K562 (cell line): Measurements from ENCODE around the gene NAP1L4. TPM values are rescaled to one million over a fixed set of nuclear protein-coding genes. Genes with fewer than 3 reads are reported as not detected.

ENCODE experiments used
- ATAC-seq: fragments of 200-7000 bp; cut with Tn5 transposase; 3 replicates; pipeline ENCODE4 v1.9.1; 2020; ENCODE audit warnings: moderate library complexity
- BruUV-seq: library from RNA; stranded (reverse); fragments of 400-500 nt; replicated peaks from 2 replicates; lab custom pipeline; 2021; lab: Mats Ljungman, UMichigan
- CTCF ChIA-PET: fragments of 300-600 bp; formaldehyde crosslinking; extraction: SDS; loops from one replicate; lab custom pipeline; 2021; ENCODE audit warnings: low intra/inter-chr PET ratio; lab: Yijun Ruan, JAX
- POLR2A ChIA-PET: fragments of 300-600, 350-650 bp; sonication (Branson Sonifier 250); formaldehyde crosslinking; extraction: SDS; loops from one replicate; lab custom pipeline; 2021; ENCODE audit warnings: antibody characterized with exemption, inconsistent platforms; lab: Yijun Ruan, JAX
- DNase-seq, 4 experiments: peaks; one replicate each; pipeline versions ENCODE4 v3.0.0 to v3.0.0-alpha.2; 2011 to 2018; ENCODE audit warnings: low spot score in 3 of 4, mixed read lengths in 3 of 4; ENCODE audit errors: extremely low read depth in 1 of 4
- FAIRE-seq: peaks from 2 replicates; lab custom pipeline; 2011; peaks lifted over from hg19 to GRCh38; lab: Jason Lieb, UNC
- H2AFZ ChIP-seq: 2 replicates; pipeline ENCODE4 v1.6.0; 2011; ENCODE audit warnings: low read depth, low read length, control low read depth, inconsistent platforms
- H3K27ac ChIP-seq: fragments of 200-600 bp; 3 replicates; pipeline ENCODE4 v1.8.0; 2011; ENCODE audit warnings: low read depth, mild to moderate bottlenecking, control low read depth, inconsistent platforms, low read length, moderate library complexity, mixed read lengths; ENCODE audit errors: extremely low read depth
- H3K27me3 ChIP-seq, 2 experiments: fragments of 300-600 bp in 1 of 2; 2 replicates in 1 of 2; 3 replicates in 1 of 2; pipeline versions ENCODE4 v1.6.0 to v1.8.0; 2011; ENCODE audit warnings: inconsistent platforms in 2 of 2, low read length in 2 of 2, mild to moderate bottlenecking in 1 of 2, mixed read lengths in 1 of 2, moderate library complexity in 1 of 2; ENCODE audit not compliant: control insufficient read depth in 2 of 2, insufficient read depth in 2 of 2
- H3K36me3 ChIP-seq: fragments of 300-600 bp; 3 replicates; pipeline ENCODE4 v1.8.0; 2011; ENCODE audit warnings: mild to moderate bottlenecking, low read length, inconsistent platforms; ENCODE audit not compliant: control insufficient read depth, insufficient read depth
- H3K4me1 ChIP-seq, 2 experiments: fragments of 200-600 bp in 1 of 2; replicated peaks in 1 of 2; 2 replicates in 1 of 2; 3 replicates in 1 of 2; pipeline versions ENCODE4 v1.5.1 to v1.8.0; 2011; ENCODE audit warnings: inconsistent platforms in 2 of 2, low read length in 2 of 2, mild to moderate bottlenecking in 1 of 2, mixed read lengths in 1 of 2, moderate library complexity in 1 of 2; ENCODE audit not compliant: control insufficient read depth in 2 of 2, insufficient read depth in 2 of 2
- H3K4me2 ChIP-seq: 2 replicates; pipeline ENCODE4 v1.6.1; 2011; ENCODE audit warnings: low read length, control low read depth, inconsistent platforms, mixed read lengths; ENCODE audit not compliant: insufficient read depth
- H3K4me3 ChIP-seq: fragments of 200-600 bp; sonication (generic), shearing (Covaris generic); 2 replicates; pipeline ENCODE4 v1.5.1; 2016; ENCODE audit warnings: control low read depth, inconsistent platforms
- H3K79me2 ChIP-seq: fragments of 200-600 bp; 3 replicates; pipeline ENCODE4 v1.8.0; 2011; ENCODE audit warnings: low read length, inconsistent platforms; ENCODE audit not compliant: control insufficient read depth, insufficient read depth
- H3K9ac ChIP-seq, 2 experiments: 2 replicates each; pipeline versions ENCODE4 v1.6.0 to v1.6.1; 2011; ENCODE audit warnings: low read depth in 2 of 2, low read length in 2 of 2, control low read depth in 1 of 2, inconsistent platforms in 1 of 2, mild to moderate bottlenecking in 1 of 2, mixed read lengths in 1 of 2; ENCODE audit not compliant: insufficient read depth in 1 of 2
- H3K9me1 ChIP-seq: one replicate; pipeline ENCODE4 v1.6.0; 2011; ENCODE audit warnings: inconsistent platforms, mild to moderate bottlenecking, low read length, moderate library complexity; ENCODE audit not compliant: control insufficient read depth, insufficient read depth
- H3K9me3 ChIP-seq: replicated peaks from 2 replicates; pipeline ENCODE4 v1.5.1; 2011; ENCODE audit warnings: low read depth, low read length, inconsistent platforms; ENCODE audit not compliant: control insufficient read depth, insufficient read depth
- H4K20me1 ChIP-seq: replicated peaks from 2 replicates; pipeline ENCODE4 v1.6.1; 2011; ENCODE audit warnings: low read length, inconsistent platforms, mixed read lengths; ENCODE audit not compliant: control insufficient read depth, insufficient read depth
- KDM4B ChIP-seq, 2 experiments: fragments of 450-650 bp in 1 of 2; sonication (generic) in 1 of 2; IDR thresholded peaks; 2 replicates each; pipeline ENCODE4 v1.6.1; 2016 to 2017; ENCODE audit warnings: borderline replicate concordance in 2 of 2, antibody characterized with exemption in 1 of 2, low read depth in 1 of 2, mild to moderate bottlenecking in 1 of 2
- L3MBTL2 ChIP-seq: fragments of 450-650 bp; IDR thresholded peaks from 2 replicates; pipeline ENCODE4 v1.6.1; 2016; ENCODE audit warnings: mild to moderate bottlenecking, moderate library complexity
- NR1H2 ChIP-seq: sonication (generic); formaldehyde crosslinking; IDR thresholded peaks from 2 replicates; pipeline ENCODE4 v1.4.0; 2020; ENCODE audit warnings: mild to moderate bottlenecking, missing genetic modification reagents
- RFX1 ChIP-seq: fragments of 450-650 bp; IDR thresholded peaks from 2 replicates; pipeline ENCODE4 v1.6.1; 2016; ENCODE audit warnings: mild to moderate bottlenecking, moderate library complexity
- ZNF121 ChIP-seq: sonication (generic); formaldehyde crosslinking; conservative IDR thresholded peaks from 2 replicates; pipeline ENCODE4 v1.8.0; 2022; ENCODE audit warnings: missing genetic modification reagents
- WGBS: fragments of 100-300 bp; shearing (Covaris generic); methylation state at CpG from one replicate; pipeline ENCODE4 v1.1.6; 2016; ENCODE audit warnings: low coverage, mixed read lengths; ENCODE audit not compliant: insufficient coverage; ENCODE audit errors: missing lambda C conversion rate; 5-methylcytosine and 5-hydroxymethylcytosine counted together
- in situ Hi-C: fragments of 300-500 bp; cut with MboI; formaldehyde crosslinking; loops from 4 replicates; pipeline ENCODE4 v1.15.0; 2018; ENCODE audit warnings: inconsistent platforms, mixed read lengths
- intact Hi-C: fragments of 100-400 bp; cut with micrococcal nuclease; formaldehyde crosslinking; loops from 2 replicates; pipeline ENCODE4 v1.14.2; 2022
- polyA plus RNA-seq, 8 experiments: library from polyadenylated mRNA; depleted of rRNA in 4 of 8; stranded (reverse) in 5 of 8; unstranded in 3 of 8; fragments of >200 nt; fragmentation: Nextera tagmentation in 2 of 8; fragmentation: Illumina TruSeq in 1 of 8; extraction: Ambion mirVana in 2 of 8; extraction: Trizol in 1 of 8; gene quantifications; 2 replicates each; pipeline versions ENCODE4 v1.2.1 to v1.2.3, GENCODE V29; 2011 to 2014; ENCODE audit warnings: inconsistent platforms in 1 of 8, missing spikeins in 1 of 8
- total RNA-seq, 7 experiments: library from RNA; depleted of rRNA in 6 of 7; stranded (reverse); fragments of >200 nt in 6 of 7; fragmentation: Illumina TruSeq in 2 of 7; extraction: Trizol in 2 of 7; gene quantifications; 2 replicates each; pipeline versions ENCODE4 v1.2.1 to v1.2.3, GENCODE V29; 2011 to 2021; ENCODE audit warnings: low replicate concordance in 1 of 7
- TF ChIP-seq, protein P1 (sequence below): fragments of 250-450 bp; sonication (Bioruptor Pico); IDR thresholded peaks from 2 replicates; pipeline ENCODE4 v1.8.0; 2021; ENCODE audit warnings: moderate library complexity, mild to moderate bottlenecking, inconsistent platforms

The NAP1L4 gene
- total and polyA plus RNA-seq, 9 of the 15 experiments (the other 6 are each of a cell fraction or from before 2014, with no cell fraction given), result 34.1 to 237 (median 179) TPM

DNA sequence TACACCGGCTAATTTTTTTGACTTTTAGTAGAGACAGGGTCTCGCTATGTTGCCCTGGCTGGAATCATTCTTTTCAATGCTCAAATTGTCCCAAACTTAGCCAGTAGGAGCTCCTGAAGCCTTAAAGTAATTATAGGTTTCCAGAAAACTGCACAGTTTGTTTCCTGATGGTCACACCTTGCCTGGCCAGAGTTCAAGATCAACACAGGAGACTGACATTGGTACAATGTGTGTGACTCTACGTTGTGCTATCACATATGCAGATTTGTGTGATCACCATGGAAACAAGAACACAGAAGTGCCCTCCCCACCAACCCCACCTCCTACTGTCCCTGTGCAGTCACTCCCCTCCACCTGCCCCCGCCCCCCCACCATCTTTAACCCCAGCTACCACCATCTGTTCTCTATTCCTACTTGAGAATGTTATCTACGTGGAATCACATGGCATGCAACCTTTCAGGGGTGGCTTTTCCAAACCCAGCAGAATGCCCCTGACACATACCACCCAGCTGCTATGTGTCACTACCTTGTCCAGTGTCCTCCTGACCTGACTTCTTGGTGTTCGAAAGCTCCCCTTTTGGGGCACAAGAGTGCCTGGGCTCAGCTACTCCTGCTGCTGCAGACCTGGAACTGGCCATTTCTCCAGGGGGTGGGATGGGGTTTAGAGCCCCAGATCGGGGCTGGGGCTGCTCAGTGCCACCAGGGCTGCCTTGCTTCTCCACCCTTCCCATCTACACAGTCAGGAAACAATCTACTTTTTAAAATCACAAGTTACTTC lies 6.1 kb upstream of the NAP1L4 start:
- no peak overlapping the region for H3K27ac ChIP-seq
- no peaks in the 10 kb centered on the region for H3K9me3 ChIP-seq
- FAIRE-seq (no peak), DNase-seq (peak; percentile 16 to 51 (median 32)), ATAC-seq (no peak; the same call in 2 of the 3 replicates)
- H3K9me1 ChIP-seq, result peaks cover 2% of the 10 kb centered on the region
- in situ Hi-C loops (no loop called here), intact Hi-C loops (no loop called here)
- BruUV-seq, result TSS peak; percentile 29
- no peak overlapping the region for H3K4me3 ChIP-seq
- TF ChIP-seq NR1H2 (no peak), RFX1 (peak; percentile 63), ZNF121 (CRISPR knock-in tag) (peak; percentile 31; the same call in 1 of the 2 replicates), L3MBTL2 (no peak), KDM4B (IDR thresholded peaks at IDR 0.05; ENCODE audit: borderline replicate concordance in 2 of 2, low read depth in 1 of 2) (no peak)
- TF ChIP-seq, protein P1, sequence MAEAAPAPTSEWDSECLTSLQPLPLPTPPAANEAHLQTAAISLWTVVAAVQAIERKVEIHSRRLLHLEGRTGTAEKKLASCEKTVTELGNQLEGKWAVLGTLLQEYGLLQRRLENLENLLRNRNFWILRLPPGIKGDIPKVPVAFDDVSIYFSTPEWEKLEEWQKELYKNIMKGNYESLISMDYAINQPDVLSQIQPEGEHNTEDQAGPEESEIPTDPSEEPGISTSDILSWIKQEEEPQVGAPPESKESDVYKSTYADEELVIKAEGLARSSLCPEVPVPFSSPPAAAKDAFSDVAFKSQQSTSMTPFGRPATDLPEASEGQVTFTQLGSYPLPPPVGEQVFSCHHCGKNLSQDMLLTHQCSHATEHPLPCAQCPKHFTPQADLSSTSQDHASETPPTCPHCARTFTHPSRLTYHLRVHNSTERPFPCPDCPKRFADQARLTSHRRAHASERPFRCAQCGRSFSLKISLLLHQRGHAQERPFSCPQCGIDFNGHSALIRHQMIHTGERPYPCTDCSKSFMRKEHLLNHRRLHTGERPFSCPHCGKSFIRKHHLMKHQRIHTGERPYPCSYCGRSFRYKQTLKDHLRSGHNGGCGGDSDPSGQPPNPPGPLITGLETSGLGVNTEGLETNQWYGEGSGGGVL (CRISPR knock-in tag), result no peak
- no peaks in the 10 kb centered on the region for H4K20me1 ChIP-seq
- H3K9ac ChIP-seq, result peak overlapping the region in 1 of 2 experiments; percentile 76; a peak in 1 of 4 replicates
- no peak overlapping the region for H2AFZ ChIP-seq
- CTCF ChIA-PET, result no interaction called here
- no peak overlapping the region for H3K4me2 ChIP-seq
- no peaks in the 10 kb centered on the region for H3K27me3 ChIP-seq
- POLR2A ChIA-PET, result interaction anchor here (0.6 to 2.4 kb wide), 10 partner anchors 8 to 76 kb away, joined by 3 to 7 read pairs (median 4); no protein-coding TSS in a partner anchor
- peaks cover 2 to 11% of the 10 kb centered on the region in 2 experiments; a peak in 3 of 5 replicates for H3K4me1 ChIP-seq
- WGBS, result 54% methylated on average over 6 of the region's 7 CpGs
- no peaks in the 10 kb centered on the region for H3K79me2 ChIP-seq
- H3K36me3 ChIP-seq, result peaks cover 34% of the 10 kb centered on the region; the same call in 2 of the 3 replicates
